HEK293T (cell line): ENCODE data around the gene FUBP1.

Experiments used
- CTCF ChIA-PET: fragments of 350-600 bp; formaldehyde crosslinking; extraction: SDS; loops from one replicate; lab custom pipeline; 2021; ENCODE audit warnings: antibody characterized with exemption, inconsistent platforms; lab: Yijun Ruan, JAX
- POLR2A ChIA-PET: fragments of 350-600 bp; formaldehyde crosslinking; extraction: SDS; loops from one replicate; lab custom pipeline; 2020; ENCODE audit warnings: antibody characterized with exemption, inconsistent platforms; lab: Yijun Ruan, JAX
- DNase-seq: peaks from one replicate; pipeline ENCODE4 v3.0.0; 2012; ENCODE audit warnings: mixed read lengths; ENCODE audit errors: extremely low spot score
- ARNT ChIP-seq: fragments of 450-650 bp; IDR thresholded peaks from 2 replicates; pipeline ENCODE4 v1.6.1; 2017; ENCODE audit warnings: mild to moderate bottlenecking
- BHLHE40 ChIP-seq: fragments of 450-650 bp; IDR thresholded peaks from 2 replicates; pipeline ENCODE4 v1.6.1; 2016; ENCODE audit warnings: mild to moderate bottlenecking, moderate library complexity, borderline replicate concordance
- CTBP1 ChIP-seq: fragments of 450-650 bp; IDR thresholded peaks from 2 replicates; pipeline ENCODE4 v1.6.1; 2016; ENCODE audit warnings: borderline replicate concordance
- ELF4 ChIP-seq: fragments of 450-650 bp; IDR thresholded peaks from 2 replicates; pipeline ENCODE4 v1.6.1; 2017; ENCODE audit warnings: antibody characterized with exemption
- FOXA1 ChIP-seq: fragments of 450-650 bp; IDR thresholded peaks from 2 replicates; pipeline ENCODE4 v1.6.1; 2016; ENCODE audit warnings: mild to moderate bottlenecking
- FOXK2 ChIP-seq: fragments of 450-650 bp; IDR thresholded peaks from 2 replicates; pipeline ENCODE4 v1.6.1; 2016; ENCODE audit warnings: mild to moderate bottlenecking
- FOXM1 ChIP-seq: fragments of 450-650 bp; IDR thresholded peaks from 2 replicates; pipeline ENCODE4 v1.6.1; 2017; ENCODE audit warnings: mild to moderate bottlenecking, borderline replicate concordance
- HDGF ChIP-seq: fragments of 450-650 bp; IDR thresholded peaks from 2 replicates; pipeline ENCODE4 v1.6.1; 2017; ENCODE audit warnings: antibody characterized with exemption, borderline replicate concordance
- L3MBTL2 ChIP-seq: fragments of 450-650 bp; conservative IDR thresholded peaks from 2 replicates; pipeline ENCODE4 v1.6.1; 2016; ENCODE audit warnings: mild to moderate bottlenecking
- LEF1 ChIP-seq: fragments of 450-650 bp; IDR thresholded peaks from 2 replicates; pipeline ENCODE4 v1.6.1; 2017; ENCODE audit warnings: mild to moderate bottlenecking, borderline replicate concordance
- NFRKB ChIP-seq: fragments of 450-650 bp; IDR thresholded peaks from 2 replicates; pipeline ENCODE4 v1.6.1; 2016; ENCODE audit warnings: mild to moderate bottlenecking, moderate library complexity
- SP1 ChIP-seq: fragments of 450-650 bp; IDR thresholded peaks from 2 replicates; pipeline ENCODE4 v1.6.1; 2017
- SUZ12 ChIP-seq: fragments of 450-650 bp; IDR thresholded peaks from 2 replicates; pipeline ENCODE4 v1.6.1; 2016; ENCODE audit warnings: mild to moderate bottlenecking
- TARDBP ChIP-seq: fragments of 450-650 bp; IDR thresholded peaks from 2 replicates; pipeline ENCODE4 v1.6.1; 2016
- ZNF384 ChIP-seq: fragments of 450-650 bp; IDR thresholded peaks from 2 replicates; pipeline ENCODE4 v1.6.1; 2016
- TF ChIP-seq, protein P1 (sequence below): fragments of 450-650 bp; IDR thresholded peaks from 2 replicates; pipeline ENCODE4 v1.6.1; 2016

Gene FUBP1

DNA sequence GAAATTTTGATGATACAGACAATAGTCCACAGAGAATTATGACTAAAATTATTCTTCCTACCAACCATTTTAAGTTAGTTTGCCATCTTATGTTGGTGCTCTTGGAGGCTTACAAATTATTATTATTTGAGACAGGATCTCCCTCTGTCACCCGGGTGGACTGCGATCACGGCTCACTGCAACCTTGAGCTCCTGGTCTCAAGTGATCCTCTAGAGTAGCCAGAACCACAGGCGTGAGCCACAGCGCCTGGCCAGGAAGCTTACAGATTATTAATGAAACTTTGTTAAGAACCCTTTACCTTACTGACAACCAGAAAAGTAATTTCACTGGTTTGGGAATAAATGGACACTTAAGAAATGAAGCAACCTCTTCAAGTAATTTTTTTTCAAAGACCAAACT lies 17.9 kb upstream of the FUBP1 start:
- CTCF ChIA-PET: no interaction called here
- no peak for TF ChIP-seq L3MBTL2
- TF ChIP-seq ZNF384: no peak
- no peak for TF ChIP-seq SUZ12
- no peak for TF ChIP-seq SP1
- TF ChIP-seq BHLHE40: no peak
- no peak for TF ChIP-seq NFRKB
- DNase-seq: no peak
- POLR2A ChIA-PET: interaction anchor here (3.4 kb wide), 1 partner anchor 18 kb away, joined by 16 read pairs; the partner anchor contains the start of gene FUBP1

DNA sequence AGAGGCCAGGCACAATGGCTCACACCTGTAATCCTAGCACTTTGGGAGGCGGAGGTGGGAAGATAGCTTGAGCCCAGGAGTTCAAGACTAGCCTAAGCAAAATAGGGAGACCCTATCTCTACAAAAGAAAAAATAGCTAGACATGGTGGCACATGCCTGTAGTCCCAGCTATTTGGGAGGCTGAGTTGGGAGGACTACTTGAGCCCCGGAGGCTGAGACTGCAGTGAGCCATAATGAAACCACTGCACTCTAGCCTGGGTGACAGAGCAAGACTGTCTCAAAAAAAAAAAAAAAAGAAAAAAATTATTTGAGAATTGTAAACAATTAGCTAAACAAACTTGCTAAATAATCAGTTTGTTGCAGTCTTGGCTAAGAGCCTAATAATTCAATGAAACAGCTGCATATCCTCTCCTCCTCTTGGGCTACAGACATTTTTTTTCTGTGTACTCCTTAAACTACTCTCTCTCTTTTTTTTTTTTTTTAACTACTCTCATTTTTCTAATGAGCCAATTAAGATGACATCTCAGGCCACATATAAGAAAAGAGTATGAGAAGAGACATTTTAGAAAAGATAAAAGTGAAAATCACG lies 15.3 kb upstream of the FUBP1 start:
- POLR2A ChIA-PET: interaction anchor here (1.6 to 3.4 kb wide), 2 partner anchors 10 to 16 kb away, joined by 6 to 16 read pairs; partner anchors contain the start of genes DNAJB4 and FUBP1
- TF ChIP-seq FOXM1 (no peak), CTBP1 (no peak), TARDBP (no peak), BHLHE40 (no peak), ARNT (no peak), FOXA1 (no peak), ZNF384 (no peak), HDGF (no peak), L3MBTL2 (no peak), ELF4 (no peak), SUZ12 (no peak), SP1 (no peak), NFRKB (no peak), FOXK2 (no peak), LEF1 (no peak)
- TF ChIP-seq, protein P1, sequence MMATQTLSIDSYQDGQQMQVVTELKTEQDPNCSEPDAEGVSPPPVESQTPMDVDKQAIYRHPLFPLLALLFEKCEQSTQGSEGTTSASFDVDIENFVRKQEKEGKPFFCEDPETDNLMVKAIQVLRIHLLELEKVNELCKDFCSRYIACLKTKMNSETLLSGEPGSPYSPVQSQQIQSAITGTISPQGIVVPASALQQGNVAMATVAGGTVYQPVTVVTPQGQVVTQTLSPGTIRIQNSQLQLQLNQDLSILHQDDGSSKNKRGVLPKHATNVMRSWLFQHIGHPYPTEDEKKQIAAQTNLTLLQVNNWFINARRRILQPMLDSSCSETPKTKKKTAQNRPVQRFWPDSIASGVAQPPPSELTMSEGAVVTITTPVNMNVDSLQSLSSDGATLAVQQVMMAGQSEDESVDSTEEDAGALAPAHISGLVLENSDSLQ: no peak
- CTCF ChIA-PET: no interaction called here
- DNase-seq: no peak

DNA sequence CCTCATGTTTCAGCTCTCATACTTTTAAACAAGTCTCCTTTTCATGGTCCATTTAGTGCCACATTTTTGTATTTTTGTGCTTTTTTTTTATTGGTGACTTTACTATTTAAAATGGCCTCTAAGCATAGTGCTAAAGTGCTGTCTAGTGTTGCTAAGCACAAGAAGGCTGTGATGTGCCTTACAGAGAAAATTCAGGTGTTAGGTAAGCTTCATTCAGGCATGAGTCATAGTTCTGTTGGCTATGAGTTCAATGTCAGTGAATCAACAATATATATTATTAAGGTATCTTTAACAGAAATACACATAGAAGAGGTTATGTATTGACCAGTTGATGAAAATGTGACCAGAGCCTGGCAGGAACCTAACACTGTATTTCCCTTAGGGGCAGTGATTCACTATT lies 12.8 kb upstream of the FUBP1 start:
- no peak for TF ChIP-seq LEF1
- TF ChIP-seq ZNF384: no peak
- TF ChIP-seq HDGF: no peak
- no peak for TF ChIP-seq NFRKB
- TF ChIP-seq SP1: no peak
- TF ChIP-seq FOXA1: no peak
- TF ChIP-seq TARDBP: no peak
- TF ChIP-seq L3MBTL2: no peak
- no peak for TF ChIP-seq FOXM1
- TF ChIP-seq, protein P1: no peak
- TF ChIP-seq SUZ12: no peak
- TF ChIP-seq FOXK2: no peak
- no peak for TF ChIP-seq ARNT
- no peak for TF ChIP-seq BHLHE40
- TF ChIP-seq ELF4: no peak
- TF ChIP-seq CTBP1: no peak
- CTCF ChIA-PET: no interaction called here
- DNase-seq: no peak
- POLR2A ChIA-PET: interaction anchor here (1.2 kb wide), 1 partner anchor 13 kb away, joined by 3 read pairs; the partner anchor contains the start of gene FUBP1

DNA sequence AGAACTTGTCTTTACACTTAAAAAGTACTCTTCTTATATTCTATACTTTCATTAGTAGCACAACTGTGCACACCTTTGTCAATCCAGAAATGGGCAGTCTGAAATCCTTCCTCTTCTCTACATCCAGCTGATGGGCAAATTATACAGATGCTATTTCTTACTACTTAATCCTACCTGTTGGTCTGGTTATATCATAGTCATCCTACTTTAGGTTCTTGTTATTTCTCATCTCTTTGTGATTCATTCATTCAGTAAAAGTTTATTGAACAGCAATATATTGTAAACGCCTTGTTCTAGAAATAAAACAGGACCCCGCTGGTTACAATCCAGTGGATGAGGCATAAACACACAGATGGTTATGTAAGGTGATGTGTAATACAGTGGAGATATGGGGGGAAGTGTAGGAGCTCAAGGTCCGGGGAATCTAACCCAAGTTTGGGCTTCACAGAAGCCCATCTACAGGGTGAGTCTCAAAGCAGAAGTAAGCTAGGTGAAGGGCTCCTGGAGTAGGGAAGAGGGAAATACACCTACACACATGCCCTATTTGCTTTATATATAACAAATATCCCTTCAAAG lies 11.8 kb upstream of the FUBP1 start:
- CTCF ChIA-PET: interaction anchor here (1.2 kb wide), 1 partner anchor 12 kb away, joined by 3 read pairs; the partner anchor contains the start of gene FUBP1
- no peak for DNase-seq
- POLR2A ChIA-PET: interaction anchor here (1.2 to 1.6 kb wide), 2 partner anchors 12 kb away, joined by 3 to 5 read pairs; partner anchors contain the start of gene FUBP1
- TF ChIP-seq ARNT (no peak), CTBP1 (no peak), LEF1 (no peak), FOXM1 (no peak), TARDBP (no peak), BHLHE40 (no peak), L3MBTL2 (no peak), NFRKB (no peak), SP1 (no peak), SUZ12 (no peak), FOXK2 (no peak)

DNA sequence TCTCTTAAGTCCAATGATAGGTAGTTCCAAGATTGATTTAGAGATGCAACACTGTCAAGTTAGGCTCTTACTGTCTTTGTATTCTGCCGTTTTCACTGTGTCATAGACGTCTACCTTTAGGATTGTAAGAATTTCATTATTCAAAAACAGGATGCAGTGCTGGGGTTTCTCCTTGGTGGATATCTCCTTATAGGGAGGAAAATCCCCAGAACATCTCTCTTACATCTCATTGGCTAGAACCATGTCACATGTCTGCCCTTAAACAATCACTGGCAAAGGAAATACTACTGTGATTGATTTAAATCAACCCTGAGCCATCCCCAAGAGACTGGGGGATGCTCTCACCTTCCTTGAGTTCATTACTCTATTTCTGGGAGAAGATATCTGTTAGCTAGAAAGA lies 10.9 kb upstream of the FUBP1 start:
- ChIA-PET CTCF (interaction anchor here (0.5 to 1.2 kb wide), 2 partner anchors 11 to 456 kb away, joined by 3 read pairs; partner anchors contain the start of gene FUBP1), POLR2A (interaction anchor here (0.5 to 1.6 kb wide), 3 partner anchors 11 to 15 kb away, joined by 3 to 5 read pairs (median 3); partner anchors contain the start of genes DNAJB4 and FUBP1)
- TF ChIP-seq ELF4 (no peak), LEF1 (no peak)
- DNase-seq: no peak

DNA sequence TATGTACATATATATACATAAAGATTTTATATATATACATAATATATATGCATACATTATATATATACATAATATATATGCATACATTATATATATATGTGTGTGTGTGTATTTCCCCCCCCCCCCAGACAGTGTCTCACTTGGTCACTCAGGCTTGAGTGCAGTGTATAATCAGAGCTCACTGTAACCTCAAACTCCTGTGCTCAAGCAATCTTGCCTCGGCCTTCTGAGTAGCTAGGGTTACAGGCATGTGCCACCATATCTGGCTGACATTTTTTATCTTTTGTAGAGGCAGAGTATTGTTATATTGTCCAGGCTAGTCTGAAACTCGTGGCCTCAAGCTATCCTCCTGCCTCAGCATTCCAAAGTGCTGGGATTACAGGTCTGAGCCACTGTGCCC lies 9.0 kb upstream of the FUBP1 start:
- CTCF ChIA-PET: no interaction called here
- DNase-seq: no peak
- POLR2A ChIA-PET: interaction anchor here (0.6 to 1.6 kb wide), 2 partner anchors 9 to 17 kb away, joined by 3 read pairs; partner anchors contain the start of genes DNAJB4 and FUBP1
- TF ChIP-seq HDGF (no peak), SUZ12 (no peak), FOXM1 (no peak), ARNT (no peak), L3MBTL2 (no peak), TARDBP (no peak), SP1 (no peak), FOXA1 (no peak), NFRKB (no peak), BHLHE40 (no peak)
- TF ChIP-seq, protein P1: no peak
